Stimulated activated CD8-positive, alpha-beta memory T cell treated with anti-CD3 and anti-CD28 coated beads, Interleukin-15, amount 100 ng/mL, for 24 hours (primary cell): ENCODE data around the gene AK8.

ENCODE experiments used
- DNase-seq: peaks from one replicate; pipeline ENCODE4 v3.0.0-alpha.2; 2020; ENCODE audit warnings: low read depth

The AK8 gene

DNA sequence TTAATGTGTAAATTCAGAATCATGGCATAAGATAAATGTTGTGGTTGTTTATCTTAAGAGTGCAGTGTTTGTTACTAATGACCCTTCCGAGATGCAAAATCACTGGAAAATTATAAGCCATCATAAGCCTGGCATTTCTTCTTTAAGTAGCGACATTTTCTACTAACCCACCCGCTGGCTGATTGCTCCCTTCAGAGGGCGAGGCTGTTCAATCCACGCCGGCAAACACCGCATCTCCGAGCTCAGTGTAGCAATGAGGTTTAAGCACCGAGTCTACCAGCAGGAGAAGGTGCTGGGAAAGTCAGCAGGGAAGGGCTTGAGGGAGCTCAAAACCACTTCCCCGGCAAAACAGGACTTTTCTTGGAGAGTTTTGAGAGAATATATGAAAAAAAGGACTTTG lies 52.7 kb downstream of the AK8 start:
- DNase-seq, result no peak

DNA sequence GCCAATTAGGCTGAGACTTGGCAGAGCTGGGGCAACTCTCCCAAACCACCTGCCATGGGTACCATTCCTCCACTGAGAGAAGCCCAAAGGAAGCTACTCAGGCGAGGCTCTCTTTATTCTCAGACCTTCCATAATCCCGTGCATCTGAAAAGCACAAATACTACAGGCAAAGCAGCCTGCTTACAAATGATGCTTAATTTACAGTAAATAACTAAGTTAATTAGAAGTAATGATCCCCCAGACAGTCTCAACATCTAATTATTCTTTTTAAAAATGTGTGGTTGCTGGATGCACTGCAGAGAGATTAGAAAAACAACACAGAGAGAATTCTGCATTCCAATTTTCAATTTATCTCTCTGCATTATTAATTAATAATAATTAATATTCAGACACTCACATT lies 53.1 kb downstream of the AK8 start:
- DNase-seq, result no peak

DNA sequence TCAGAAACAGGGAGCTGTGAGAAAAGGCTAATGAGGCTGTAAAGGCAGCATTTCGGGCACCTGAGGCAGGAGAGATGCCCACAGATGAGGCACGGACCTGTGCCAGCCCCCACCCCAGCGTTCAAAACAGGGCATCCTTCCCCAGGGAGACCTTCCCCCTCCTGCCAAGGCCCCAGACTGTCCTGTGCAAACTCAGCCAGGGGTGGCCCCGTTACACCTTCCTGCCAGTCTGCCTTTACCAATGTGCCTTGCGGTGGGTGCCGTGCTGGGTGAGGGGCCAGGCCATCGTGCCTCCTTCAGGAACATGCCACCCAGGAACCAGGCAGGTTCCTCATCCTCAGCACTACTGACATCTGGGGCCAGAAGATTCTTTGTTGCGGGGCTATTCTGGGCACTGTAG lies 53.9 kb downstream of the AK8 start:
- no peak for DNase-seq

GRCh38 chr9:132823370-132824145 lies 54.5 kb downstream of the AK8 start:
- DNase-seq, result no peak

DNA sequence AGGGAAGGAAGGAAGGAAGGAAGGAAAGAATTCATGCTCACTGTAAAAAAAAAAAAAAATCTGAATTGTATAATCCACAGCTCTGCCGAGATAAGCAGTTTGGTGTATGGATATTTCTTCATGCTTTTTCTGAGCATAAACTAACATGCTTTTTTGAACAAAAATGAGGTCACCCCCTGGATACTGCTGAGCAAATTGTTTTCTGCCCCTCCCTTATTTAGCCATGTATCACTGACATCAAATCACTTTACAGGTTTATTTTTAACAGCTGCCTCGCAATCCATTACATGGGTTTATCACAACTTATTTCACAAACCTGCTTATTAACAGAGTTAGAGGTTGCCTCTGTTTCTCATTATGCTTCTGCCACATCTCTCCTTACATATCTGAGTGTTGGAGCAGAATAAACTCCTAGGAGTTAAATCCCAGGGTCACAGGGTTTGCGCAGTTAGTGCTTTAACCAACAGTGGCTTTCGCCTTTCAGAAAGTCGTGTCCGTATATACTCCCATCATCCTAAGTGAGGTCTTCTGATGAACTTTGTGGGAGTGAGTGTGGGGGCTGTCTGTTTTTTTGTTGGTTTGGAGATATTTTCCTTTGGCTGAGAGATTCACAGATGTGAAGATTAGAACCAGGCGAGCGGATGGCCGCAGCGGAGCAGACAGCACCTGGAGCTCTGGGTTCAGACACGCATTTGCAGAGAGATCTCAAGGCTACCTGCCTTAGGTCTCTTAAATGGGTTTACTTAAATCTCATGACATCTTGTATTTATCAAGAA lies 57.7 kb downstream of the AK8 start:
- DNase-seq, result no peak

- DNase-seq, result no peak
Observed at GRCh38 chr9:132818588-132818987, 59.5 kb downstream of the AK8 start.

GRCh38 chr9:132814937-132815336 lies 63.1 kb downstream of the AK8 start:
- DNase-seq, result no peak

- no peak for DNase-seq
Observed at GRCh38 chr9:132813115-132813771, 64.8 kb downstream of the AK8 start.

- DNase-seq, result no peak
Observed at GRCh38 chr9:132811985-132812384, 66.1 kb downstream of the AK8 start.

- DNase-seq, result no peak
Observed at GRCh38 chr9:132810314-132810713, 67.8 kb downstream of the AK8 start.

- DNase-seq, result no peak
Observed at GRCh38 chr9:132809677-132810271, 68.3 kb downstream of the AK8 start.

DNA sequence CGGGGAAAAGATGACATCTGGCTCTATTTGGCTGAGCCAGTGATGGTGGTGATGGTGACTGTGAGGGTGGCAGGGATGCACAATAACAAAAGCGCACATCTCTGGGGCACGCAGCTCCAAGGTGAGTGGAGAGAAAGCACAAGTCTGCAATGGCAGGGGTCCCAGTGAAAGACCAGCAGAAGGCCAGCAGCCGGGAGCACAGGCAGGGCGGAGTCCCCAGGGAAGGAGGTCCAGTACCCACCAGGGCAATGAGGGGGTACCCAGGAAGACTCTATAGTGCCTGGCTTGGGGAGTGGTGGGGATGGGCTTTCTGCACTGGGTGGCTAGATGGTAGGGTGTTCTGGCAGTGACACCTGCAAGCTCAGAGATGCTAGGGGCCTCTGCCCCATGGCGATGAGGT lies 69.4 kb downstream of the AK8 start:
- no peak for DNase-seq

DNA sequence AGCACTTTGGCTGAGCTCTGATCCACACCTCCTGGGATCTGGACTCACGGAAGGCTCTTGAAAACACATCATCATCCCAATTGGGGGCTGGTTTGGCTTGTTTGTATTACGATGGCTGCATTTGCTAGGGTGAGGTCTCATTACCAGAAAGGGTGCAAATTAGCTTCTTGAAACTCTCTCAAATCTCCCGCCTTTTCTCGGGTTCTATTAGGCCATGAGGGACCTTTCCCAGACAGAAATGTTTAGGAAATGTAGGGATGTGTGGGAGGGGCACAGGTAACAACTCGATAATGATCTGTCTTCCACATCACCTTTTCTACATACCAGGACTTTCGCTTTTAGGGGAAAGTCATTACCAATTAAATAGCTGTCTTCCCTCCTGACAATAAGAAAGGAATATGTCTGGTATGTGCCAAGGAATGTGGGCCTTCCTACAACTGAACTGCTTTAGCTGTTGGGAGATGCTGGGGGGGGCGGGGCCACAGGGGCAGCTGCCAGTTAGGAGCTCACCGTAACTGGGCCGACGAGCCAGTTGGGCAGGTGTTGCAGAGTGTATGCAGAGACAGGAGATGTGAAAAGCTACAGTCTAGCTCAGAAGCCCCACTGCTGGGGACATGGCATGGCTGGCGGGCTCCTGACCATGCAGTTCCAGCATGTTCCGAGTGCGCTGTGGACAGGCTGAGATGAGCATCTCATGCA lies 71.2 kb downstream of the AK8 start:
- no peak for DNase-seq

DNA sequence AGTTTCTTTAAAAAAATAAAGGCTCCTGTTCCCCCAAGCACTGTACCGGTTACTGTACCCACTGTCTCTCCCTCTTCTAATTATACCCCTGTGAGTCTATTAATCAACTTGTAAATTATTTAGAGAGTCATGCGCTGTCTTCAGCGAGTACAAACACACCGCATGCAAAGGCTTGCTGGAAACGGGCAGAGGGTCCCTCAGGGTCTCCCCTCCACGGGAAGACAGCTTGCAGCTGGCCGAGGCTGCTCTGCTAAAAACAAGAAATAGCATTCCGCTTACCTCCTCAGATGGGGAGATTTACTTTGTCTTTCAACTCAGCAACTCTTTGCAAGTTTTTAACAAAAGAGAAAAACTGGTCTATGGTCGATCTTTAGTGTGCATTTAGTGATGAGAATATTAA lies 71.8 kb downstream of the AK8 start:
- no peak for DNase-seq

GRCh38 chr9:132804576-132805295 lies 73.3 kb downstream of the AK8 start:
- no peak for DNase-seq

DNA sequence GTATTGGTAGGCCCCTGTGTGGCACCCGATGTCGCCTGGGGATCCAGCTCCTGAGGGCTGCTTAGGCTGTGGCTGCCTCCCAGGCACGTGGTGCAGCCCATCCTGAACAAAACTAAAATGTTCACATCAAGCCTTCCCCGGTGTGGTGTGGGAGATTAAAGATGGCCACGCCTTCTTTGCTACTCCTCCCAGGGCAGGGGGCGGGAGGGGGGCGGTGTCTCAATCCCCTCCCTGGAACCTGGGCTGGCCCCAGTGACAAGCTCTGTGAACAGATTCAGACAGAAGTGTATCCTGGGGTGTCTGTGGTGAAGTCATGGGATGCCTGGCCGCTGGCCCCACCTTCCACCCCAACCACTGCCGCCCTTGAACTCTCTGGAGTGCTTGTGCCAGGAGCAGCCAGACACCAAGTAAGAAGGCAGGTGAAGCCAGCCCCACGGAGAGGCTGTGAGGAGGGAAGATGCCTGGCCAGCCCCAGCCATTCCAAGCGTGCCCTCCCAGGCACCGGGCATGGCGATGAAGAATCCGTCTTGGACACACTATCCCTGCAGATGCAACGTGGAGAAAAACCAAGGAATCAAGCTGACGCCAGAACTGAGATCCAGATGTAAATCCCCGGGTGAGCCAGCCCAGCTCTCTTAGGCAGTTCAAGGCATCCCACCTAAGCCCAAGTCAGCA lies 75.8 kb downstream of the AK8 start:
- DNase-seq, result no peak

DNA sequence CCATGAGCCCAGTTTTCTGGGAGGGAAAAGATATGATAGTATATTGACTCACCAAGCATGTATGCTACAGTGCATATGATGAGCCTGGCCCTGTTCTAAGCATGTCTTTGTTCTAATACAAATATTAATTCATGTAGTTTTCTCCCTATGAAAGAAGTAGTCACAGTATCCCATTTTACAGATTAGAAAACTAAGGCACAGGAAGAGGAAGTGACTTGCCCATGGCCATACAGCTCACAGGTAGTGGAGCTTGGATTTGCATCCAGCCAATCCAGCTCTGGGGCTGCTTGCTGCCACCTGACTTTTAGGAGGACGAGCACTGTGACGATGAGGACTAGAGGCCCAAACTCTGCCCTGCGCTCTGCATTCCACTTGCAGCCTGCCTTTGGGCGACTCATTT lies 76.4 kb downstream of the AK8 start:
- DNase-seq, result no peak

DNA sequence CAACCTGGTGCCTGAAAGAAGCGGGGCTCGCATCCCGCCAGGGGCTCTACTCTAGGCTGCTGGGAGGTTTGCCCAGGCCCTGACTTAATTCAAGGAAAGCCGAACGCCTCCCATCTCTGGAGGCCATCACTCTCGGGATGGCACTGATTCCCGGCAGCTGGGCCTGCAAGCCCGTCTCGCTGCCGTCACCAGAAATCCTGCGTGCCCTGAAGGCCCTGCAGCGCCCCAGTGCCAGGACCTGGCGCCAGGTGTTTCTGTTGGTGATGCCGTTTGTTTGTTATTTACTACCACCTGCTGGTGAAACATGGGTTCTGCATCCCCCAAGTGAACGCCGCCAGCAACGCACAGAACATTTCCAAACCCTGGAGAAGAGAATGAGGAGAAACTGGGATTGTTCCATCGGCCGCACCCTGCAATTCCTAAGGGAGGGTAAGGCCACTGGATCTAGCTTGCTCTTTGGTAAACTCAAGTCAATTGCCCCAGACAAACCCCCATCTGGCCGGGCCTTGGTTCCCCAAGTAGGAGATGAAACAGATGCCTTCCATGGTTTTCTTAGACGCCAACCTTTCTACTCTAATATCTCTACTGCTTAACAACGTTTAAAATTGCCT lies 77.9 kb downstream of the AK8 start:
- peak; percentile 35 for DNase-seq

DNA sequence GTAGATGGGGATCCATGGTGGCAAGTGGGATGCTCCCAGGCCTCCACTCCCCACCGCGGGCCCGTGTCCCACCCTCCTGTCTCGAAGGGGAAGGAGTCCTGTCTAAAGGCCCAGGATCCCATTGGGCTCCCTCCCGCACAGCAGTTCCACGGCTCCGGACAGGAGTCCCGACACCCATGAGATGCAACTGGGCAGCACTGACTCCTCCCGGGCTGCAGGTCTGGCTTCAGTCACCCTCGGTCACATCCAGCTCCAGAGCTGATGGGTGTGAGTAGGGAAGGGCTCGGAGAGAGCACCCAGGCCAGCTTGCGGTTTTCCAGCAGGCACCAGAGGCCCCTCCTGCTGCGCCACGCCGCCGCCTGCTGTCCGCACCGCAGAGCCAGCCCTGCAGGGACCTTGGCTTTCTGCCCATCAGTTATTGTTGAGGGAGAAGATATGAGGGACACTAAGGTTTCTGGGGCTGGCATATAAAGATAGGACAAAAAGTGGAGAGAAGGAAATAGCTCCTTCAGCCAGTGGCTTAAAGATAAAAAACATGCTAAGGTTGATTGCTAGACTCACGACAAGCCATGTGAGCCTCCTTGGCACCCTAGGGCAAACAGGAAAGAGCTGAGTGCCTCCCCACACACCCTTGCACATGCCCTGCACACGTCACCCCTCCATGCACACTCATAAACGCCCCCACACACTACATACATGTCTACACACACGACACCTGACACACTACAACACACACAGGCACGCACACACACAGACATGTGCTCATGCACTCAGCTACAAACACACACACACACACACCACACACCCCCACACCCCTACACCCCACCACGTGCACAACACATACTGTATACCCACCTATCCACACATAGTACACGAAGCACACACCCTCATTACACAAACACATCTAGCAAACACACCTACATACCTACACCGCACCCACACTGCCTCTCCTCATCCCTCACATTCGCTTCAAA lies 79.0 kb downstream of the AK8 start:
- no peak for DNase-seq
